SU-DHL-6 (cell line): ENCODE data around the gene ATAD3C.
A peak's percentile ranks its signal among the peaks of the same experiment; 100 is the strongest.
"Not testable (repeated sequence)": the region's sequence is repeated elsewhere in the genome, so short reads cannot be mapped to it uniquely, and the experiment has no call there.

ENCODE experiments used
- H2AFZ ChIP-seq: fragments of 200-600 bp; sonication (generic); 2 replicates; pipeline ENCODE4 v1.6.1; 2014; ENCODE audit warnings: low read depth, mild to moderate bottlenecking, moderate library complexity, mixed read lengths, antibody characterized with exemption, low read length; ENCODE audit not compliant: severe bottlenecking
- H3F3A ChIP-seq: fragments of 200-600 bp; shearing (Covaris generic); 2 replicates; pipeline ENCODE4 v1.6.0; 2016; ENCODE audit warnings: antibody characterized with exemption, mild to moderate bottlenecking; ENCODE audit not compliant: insufficient read depth
- H3K27ac ChIP-seq: fragments of 200-600 bp; sonication (generic); 2 replicates; pipeline ENCODE4 v1.5.1; 2016; ENCODE audit warnings: low read depth, mild to moderate bottlenecking, low read length, moderate library complexity, mixed read lengths
- H3K27me3 ChIP-seq: fragments of 200-600 bp; sonication (generic), shearing (Covaris generic); 2 replicates; pipeline ENCODE4 v1.6.0; 2014; ENCODE audit warnings: mild to moderate bottlenecking, low read length
- H3K36me3 ChIP-seq: fragments of 200-600 bp; sonication (generic); 2 replicates; pipeline ENCODE4 v1.6.1; 2014; ENCODE audit warnings: mild to moderate bottlenecking, low read length, mixed read lengths
- H3K4me2 ChIP-seq: fragments of 300-600, 200-600 bp; shearing (Covaris generic), sonication (generic); 2 replicates; pipeline ENCODE4 v1.6.0; 2014; ENCODE audit warnings: low read length, low read depth, mild to moderate bottlenecking; ENCODE audit not compliant: poor library complexity, severe bottlenecking
- H3K4me3 ChIP-seq: fragments of 200-600 bp; sonication (generic); 2 replicates; pipeline ENCODE4 v1.5.1; 2014; ENCODE audit warnings: antibody characterized with exemption, low read length, mild to moderate bottlenecking, mixed read lengths; ENCODE audit not compliant: insufficient read depth, poor library complexity, severe bottlenecking
- H3K79me2 ChIP-seq: fragments of 200-600 bp; sonication (generic); 2 replicates; pipeline ENCODE4 v1.6.1; 2014; ENCODE audit warnings: mild to moderate bottlenecking, low read length, moderate library complexity; ENCODE audit not compliant: insufficient read depth
- H3K9ac ChIP-seq: fragments of 200-600 bp; sonication (generic); 2 replicates; pipeline ENCODE4 v1.7.0; 2014; ENCODE audit warnings: mild to moderate bottlenecking, low read length
- H3K9me2 ChIP-seq: fragments of 200-600 bp; sonication (generic); replicated peaks from 2 replicates; pipeline ENCODE4 v1.6.1; 2014; ENCODE audit warnings: low read length; ENCODE audit not compliant: insufficient read depth
- H3K9me3 ChIP-seq: fragments of 200-600 bp; sonication (generic); 2 replicates; pipeline ENCODE4 v1.6.1; 2014; ENCODE audit warnings: low read length, mixed read lengths; ENCODE audit not compliant: insufficient read depth
- H4K20me1 ChIP-seq: fragments of 200-600 bp; sonication (generic); 2 replicates; pipeline ENCODE4 v1.6.1; 2014; ENCODE audit warnings: low read depth, mild to moderate bottlenecking, antibody characterized with exemption, low read length, moderate library complexity, mixed read lengths
- CTCF ChIP-seq: fragments of 200-600 bp; sonication (generic); IDR thresholded peaks from one replicate; pipeline ENCODE4 v1.5.1; 2017; ENCODE audit warnings: antibody characterized with exemption, mild to moderate bottlenecking, low read length, moderate library complexity; ENCODE audit not compliant: insufficient read depth, poor library complexity, severe bottlenecking
- EZH2phosphoT487 ChIP-seq: fragments of 200-600 bp; sonication (generic), shearing (Covaris generic); conservative IDR thresholded peaks from 2 replicates; pipeline ENCODE4 v1.6.1; 2018; ENCODE audit warnings: mild to moderate bottlenecking, antibody characterized with exemption, low read length, moderate library complexity, mixed read lengths

The ATAD3C gene

GRCh38 chr1:1509465-1509850, 60.0 kb downstream of the ATAD3C start:
- Histone ChIP-seq H3K79me2 (peaks cover 14% of the 10 kb centered on the region), H3F3A (peaks cover 21% of the 10 kb centered on the region; the same call in 1 of the 2 replicates)
- not testable (repeated sequence) for H3K9me3 ChIP-seq, H3K27me3 ChIP-seq, H3K4me2 ChIP-seq, H3K27ac ChIP-seq, H4K20me1 ChIP-seq, H2AFZ ChIP-seq, H3K9me2 ChIP-seq, H3K36me3 ChIP-seq, H3K9ac ChIP-seq, H3K4me3 ChIP-seq

- Histone ChIP-seq H2AFZ (peak overlapping the region; percentile 69), H3K9ac (peak overlapping the region; percentile 96), H3K4me3 (peak overlapping the region; percentile 83), H3K9me2 (no peaks in the 10 kb centered on the region), H3K36me3 (no peaks in the 10 kb centered on the region), H3K9me3 (no peaks in the 10 kb centered on the region), H3K27me3 (no peaks in the 10 kb centered on the region), H3K27ac (peak overlapping the region; percentile 81), H3K79me2 (peaks cover 26% of the 10 kb centered on the region), H3F3A (peaks cover 15% of the 10 kb centered on the region; the same call in 1 of the 2 replicates), H4K20me1 (no peaks in the 10 kb centered on the region), H3K4me2 (peak overlapping the region; percentile 98)
- TF ChIP-seq EZH2phosphoT487 (no peak), CTCF (no peak)
Observed at GRCh38 chr1:1510912-1511532, 61.5 kb downstream of the ATAD3C start.

GRCh38 chr1:1511533-1512285, 62.2 kb downstream of the ATAD3C start, which contains the start of gene ATAD3A:
Gene ATAD3A (plus strand): TSS chr1:1512162. CDS start chr1:1512269, 107 bp downstream.
- TF ChIP-seq CTCF (no peak), EZH2phosphoT487 (no peak)
- H3K79me2 ChIP-seq: peaks cover 26% of the 10 kb centered on the region
- H3K27me3 ChIP-seq: no peaks in the 10 kb centered on the region
- H3K36me3 ChIP-seq: no peaks in the 10 kb centered on the region
- no peaks in the 10 kb centered on the region for H4K20me1 ChIP-seq
- H3K27ac ChIP-seq: peak within 1 kb of the TSS; percentile 81
- peak within 1 kb of the TSS; percentile 98 for H3K4me2 ChIP-seq
- H3K4me3 ChIP-seq: peak within 1 kb of the TSS; percentile 83
- peaks cover 9% of the 10 kb centered on the region; the same call in 1 of the 2 replicates for H3F3A ChIP-seq
- H3K9me3 ChIP-seq: no peaks in the 10 kb centered on the region
- H2AFZ ChIP-seq: peak within 1 kb of the TSS; percentile 69
- H3K9ac ChIP-seq: peak within 1 kb of the TSS; percentile 96
- H3K9me2 ChIP-seq: no peaks in the 10 kb centered on the region

GRCh38 chr1:1512425-1512824, 62.9 kb downstream of the ATAD3C start:
- H4K20me1 ChIP-seq, H3F3A ChIP-seq, H3K4me2 ChIP-seq, H3K9me2 ChIP-seq, H3K9me3 ChIP-seq, H2AFZ ChIP-seq, H3K27me3 ChIP-seq, H3K27ac ChIP-seq, H3K36me3 ChIP-seq: not testable (repeated sequence)
- H3K79me2 ChIP-seq: peaks cover 26% of the 10 kb centered on the region
- H3K9ac ChIP-seq: peak overlapping the region; percentile 96
- H3K4me3 ChIP-seq: peak overlapping the region; percentile 83

- H3F3A ChIP-seq, H3K9me3 ChIP-seq, H3K27ac ChIP-seq, H3K9me2 ChIP-seq, H2AFZ ChIP-seq, H4K20me1 ChIP-seq, H3K36me3 ChIP-seq, H3K27me3 ChIP-seq: not testable (repeated sequence)
- H3K79me2 ChIP-seq: peaks cover 26% of the 10 kb centered on the region
- peak overlapping the region; percentile 96 for H3K9ac ChIP-seq
- peak overlapping the region; percentile 34 for H3K4me3 ChIP-seq
- H3K4me2 ChIP-seq: peak overlapping the region; percentile 48
Observed at GRCh38 chr1:1513675-1514074, 64.2 kb downstream of the ATAD3C start.

GRCh38 chr1:1514376-1514775, 64.9 kb downstream of the ATAD3C start:
- H3K27ac ChIP-seq, H3K9me2 ChIP-seq, H3K27me3 ChIP-seq, H2AFZ ChIP-seq, H3K4me3 ChIP-seq, H3F3A ChIP-seq, H4K20me1 ChIP-seq, H3K9me3 ChIP-seq, H3K36me3 ChIP-seq: not testable (repeated sequence)
- Histone ChIP-seq H3K79me2 (peaks cover 26% of the 10 kb centered on the region), H3K9ac (0 out of 2 replicates have a peak overlapping the region, but pooled peaks have one; percentile 13), H3K4me2 (peak overlapping the region; percentile 22)
